Trophoblast cell (in vitro differentiated cells and primary cell): ENCODE data around the gene FSCN2.

ENCODE experiments used
- DNase-seq, 2 donors: peaks; one replicate each; pipeline ENCODE4 v3.0.0-alpha.2; 2016
- H2AFZ ChIP-seq: 2 replicates; pipeline ENCODE4 v1.6.1; 2013; ENCODE audit warnings: low read length, moderate library complexity, mild to moderate bottlenecking; ENCODE audit not compliant: insufficient read depth, poor library complexity
- H2AK5ac ChIP-seq: 2 replicates; pipeline ENCODE4 v1.6.1; 2013; ENCODE audit warnings: mild to moderate bottlenecking, low read length
- H2BK120ac ChIP-seq: 2 replicates; pipeline ENCODE4 v1.6.1; 2013; ENCODE audit warnings: low read length, mild to moderate bottlenecking, moderate library complexity; ENCODE audit not compliant: insufficient read depth, poor library complexity
- H2BK12ac ChIP-seq: 2 replicates; pipeline ENCODE4 v1.6.1; 2013; ENCODE audit warnings: mild to moderate bottlenecking, low read length, moderate library complexity
- H2BK5ac ChIP-seq: 2 replicates; pipeline ENCODE4 v1.6.1; 2013; ENCODE audit warnings: low read length, low read depth, moderate library complexity, mild to moderate bottlenecking; ENCODE audit not compliant: poor library complexity
- H3K14ac ChIP-seq: 2 replicates; pipeline ENCODE4 v1.6.1; 2013; ENCODE audit warnings: mild to moderate bottlenecking, low read length
- H3K18ac ChIP-seq: 2 replicates; pipeline ENCODE4 v1.6.1; 2013; ENCODE audit warnings: mild to moderate bottlenecking, low read length
- H3K23ac ChIP-seq: 2 replicates; pipeline ENCODE4 v1.6.1; 2013; ENCODE audit warnings: low read length
- H3K27ac ChIP-seq: 2 replicates; pipeline ENCODE4 v1.5.1; 2013; ENCODE audit warnings: low read depth, mild to moderate bottlenecking, inconsistent platforms, low read length, moderate library complexity
- H3K27me3 ChIP-seq: 2 replicates; pipeline ENCODE4 v1.6.1; 2013; ENCODE audit warnings: inconsistent platforms, mild to moderate bottlenecking, low read length, moderate library complexity; ENCODE audit not compliant: insufficient read depth
- H3K36me3 ChIP-seq, 2 experiments: 1 replicate in 1 of 2; 2 replicates in 1 of 2; pipeline ENCODE4 v1.6.1; 2013; ENCODE audit warnings: low read length in 2 of 2, mild to moderate bottlenecking in 2 of 2, moderate library complexity in 1 of 2; ENCODE audit not compliant: insufficient read depth in 2 of 2, control insufficient read depth in 1 of 2
- H3K4ac ChIP-seq: 2 replicates; pipeline ENCODE4 v1.6.1; 2013; ENCODE audit warnings: low read depth, mild to moderate bottlenecking, low read length, moderate library complexity
- H3K4me1 ChIP-seq, 2 experiments: 1 replicate in 1 of 2; 2 replicates in 1 of 2; pipeline ENCODE4 v1.6.1; 2013; ENCODE audit warnings: low read length in 2 of 2, mild to moderate bottlenecking in 2 of 2, moderate library complexity in 1 of 2; ENCODE audit not compliant: insufficient read depth in 2 of 2, control insufficient read depth in 1 of 2
- H3K4me2 ChIP-seq: 2 replicates; pipeline ENCODE4 v1.6.1; 2013; ENCODE audit warnings: inconsistent platforms, mild to moderate bottlenecking, low read length, moderate library complexity
- H3K4me3 ChIP-seq: 2 replicates; pipeline ENCODE4 v1.5.1; 2013; ENCODE audit warnings: mild to moderate bottlenecking, low read depth, low read length, inconsistent platforms
- H3K79me1 ChIP-seq: one replicate; pipeline ENCODE4 v1.6.1; 2013; ENCODE audit warnings: low read length
- H3K79me2 ChIP-seq: 2 replicates; pipeline ENCODE4 v1.6.1; 2013; ENCODE audit warnings: low read length, mild to moderate bottlenecking; ENCODE audit not compliant: control insufficient read depth, insufficient read depth, poor library complexity
- H3K9ac ChIP-seq: 2 replicates; pipeline ENCODE4 v1.6.1; 2013; ENCODE audit warnings: mild to moderate bottlenecking, low read length
- H3K9me3 ChIP-seq: 2 replicates; pipeline ENCODE4 v1.6.1; 2013; ENCODE audit warnings: low read depth, mild to moderate bottlenecking, control low read depth, inconsistent platforms, low read length; ENCODE audit not compliant: insufficient read depth
- H4K12ac ChIP-seq: 2 replicates; pipeline ENCODE4 v1.6.1; 2013; ENCODE audit warnings: low read depth, mild to moderate bottlenecking, low read length, moderate library complexity
- H4K8ac ChIP-seq: 2 replicates; pipeline ENCODE4 v1.6.1; 2013; ENCODE audit warnings: low read depth, mild to moderate bottlenecking, low read length, moderate library complexity
- H4K91ac ChIP-seq: one replicate; pipeline ENCODE4 v1.6.1; 2013; ENCODE audit warnings: low read depth, mild to moderate bottlenecking, low read length, moderate library complexity
- WGBS: extraction: QIAGEN DNeasy Blood & Tissue Kit; methylation state at CpG from one replicate; pipeline ENCODE4 v1.1.7; 2013; ENCODE audit warnings: missing lambda C conversion rate; ENCODE audit not compliant: insufficient read length, insufficient coverage; ENCODE audit errors: extremely low coverage; 5-methylcytosine and 5-hydroxymethylcytosine counted together

FSCN2 gene

DNA sequence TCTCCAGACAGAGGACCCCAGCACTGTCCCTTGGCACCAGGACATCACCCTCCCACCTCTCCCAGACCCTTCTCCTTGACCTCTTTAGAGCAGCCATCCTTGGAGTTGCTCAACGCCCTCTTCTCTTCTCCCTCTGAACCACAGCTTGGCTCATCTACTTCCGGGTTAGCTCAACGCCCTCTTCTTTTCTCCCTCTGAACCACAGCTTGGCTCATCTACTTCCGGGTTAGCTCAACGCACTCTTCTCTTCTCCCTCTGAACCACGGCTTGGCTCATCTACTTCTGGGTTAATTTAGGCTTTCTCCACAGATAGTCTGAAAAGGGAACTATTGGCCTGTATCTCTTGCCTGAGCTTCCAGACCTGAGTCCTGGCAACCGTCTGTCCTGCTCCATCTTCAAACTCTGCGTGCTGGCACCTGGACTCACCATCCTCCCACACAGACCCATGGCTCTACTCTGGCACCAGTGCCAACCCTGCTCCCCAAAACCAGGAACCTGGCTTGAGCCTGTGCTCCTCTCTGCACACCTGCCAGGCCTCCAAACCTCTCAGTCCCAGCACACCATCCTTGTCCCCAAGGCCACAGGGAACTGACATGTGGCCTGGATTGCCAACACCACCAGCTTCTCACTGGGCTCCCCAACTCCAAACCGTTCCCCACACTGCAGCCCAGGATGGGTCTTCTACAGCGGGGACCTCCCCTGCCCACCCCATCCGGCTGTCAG is 49.3 kb downstream of the FSCN2 start:
- H4K8ac ChIP-seq = peak overlapping the region; percentile 40
- H2BK120ac ChIP-seq = peak overlapping the region; percentile 34
- no peak overlapping the region for H4K12ac ChIP-seq
- peaks cover 12% of the 10 kb centered on the region for H3K79me1 ChIP-seq
- H3K9me3 ChIP-seq = peaks cover 3% of the 10 kb centered on the region
- no peak for DNase-seq
- peak overlapping the region; percentile 23 for H3K14ac ChIP-seq
- WGBS = no CpG with 5 or more reads among the region's 11 CpGs
- H3K79me2 ChIP-seq = peaks cover 5% of the 10 kb centered on the region
- no peak overlapping the region for H2AFZ ChIP-seq
- peak overlapping the region; percentile 8 for H3K4me2 ChIP-seq
- peak overlapping the region; percentile 55 for H2BK12ac ChIP-seq
- H3K27ac ChIP-seq = peak overlapping the region; percentile 50
- peaks cover 45 to 60% of the 10 kb centered on the region in 2 experiments for H3K36me3 ChIP-seq
- peak overlapping the region; percentile 25 for H2BK5ac ChIP-seq
- H3K9ac ChIP-seq = no peak overlapping the region
- no peak overlapping the region for H3K4me3 ChIP-seq
- peak overlapping the region; percentile 74 for H3K18ac ChIP-seq
- peak overlapping the region; percentile 15 for H3K4ac ChIP-seq
- H3K23ac ChIP-seq = no peak overlapping the region
- peak overlapping the region; percentile 76 for H2AK5ac ChIP-seq
- peaks cover 27 to 44% of the 10 kb centered on the region in 2 experiments for H3K4me1 ChIP-seq
- no peaks in the 10 kb centered on the region for H3K27me3 ChIP-seq
- peak overlapping the region; percentile 81 for H4K91ac ChIP-seq

DNA sequence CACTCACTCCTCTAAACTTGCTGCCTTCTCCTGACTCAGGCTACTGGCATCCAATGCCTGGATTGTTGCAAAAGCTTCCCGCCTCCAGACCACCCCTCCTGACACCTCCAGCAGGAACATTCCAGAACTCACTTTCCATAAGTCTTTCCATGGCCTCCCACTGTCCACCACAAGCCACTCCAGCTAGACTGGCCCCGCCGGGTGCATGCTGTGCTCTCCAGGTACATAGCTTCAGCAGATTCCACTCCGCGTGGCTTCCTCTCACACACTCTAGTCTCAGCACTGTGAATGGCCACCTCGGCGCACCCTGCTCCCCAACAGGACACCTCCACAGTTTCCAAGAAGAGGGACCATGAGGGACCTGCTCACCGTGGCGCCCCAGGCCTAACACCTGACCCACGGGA is 49.9 kb downstream of the FSCN2 start:
- H3K4me1 ChIP-seq = peaks cover 27 to 44% of the 10 kb centered on the region in 2 experiments

DNA sequence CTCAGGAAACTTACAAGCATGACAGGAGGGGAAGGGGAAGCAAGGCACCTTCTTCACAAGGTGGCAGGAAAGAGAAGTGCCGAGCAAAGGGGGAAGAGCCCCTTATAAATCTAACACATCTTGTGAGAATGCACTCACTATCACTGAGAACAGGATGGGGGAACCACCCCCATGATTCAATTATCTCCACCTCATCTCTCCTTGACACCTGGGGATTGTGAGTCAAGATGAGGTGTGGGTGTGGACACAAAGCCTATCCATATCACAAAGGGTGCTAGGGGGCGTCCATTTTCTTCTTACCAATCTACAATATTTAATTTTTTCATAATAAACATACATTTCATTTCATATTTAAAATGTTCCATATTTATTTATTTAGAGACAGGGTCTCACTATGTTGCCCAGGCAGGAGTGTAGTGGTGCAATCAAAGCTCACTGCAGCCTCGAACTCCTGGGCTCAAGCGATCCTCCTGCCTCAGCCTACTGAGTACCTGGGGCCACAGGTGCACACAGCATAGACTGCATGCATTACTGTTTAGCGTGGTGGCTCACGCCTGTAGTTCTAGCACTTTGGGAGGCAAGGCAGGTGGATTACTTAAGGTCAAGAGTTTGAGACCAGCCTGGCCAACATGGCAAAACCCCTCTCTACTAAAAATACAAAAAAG is 50.5 kb downstream of the FSCN2 start:
- Histone ChIP-seq H3K79me2 (peaks cover 5% of the 10 kb centered on the region), H3K14ac (no peak overlapping the region), H3K9ac (no peak overlapping the region), H3K9me3 (peaks cover 1% of the 10 kb centered on the region), H3K4me2 (no peak overlapping the region), H3K27me3 (no peaks in the 10 kb centered on the region), H4K12ac (no peak overlapping the region), H3K4me3 (no peak overlapping the region), H3K18ac (no peak overlapping the region), H2BK120ac (no peak overlapping the region), H4K8ac (no peak overlapping the region), H3K4ac (no peak overlapping the region), H3K4me1 (peaks cover 27 to 43% of the 10 kb centered on the region in 2 experiments), H2BK5ac (peak overlapping the region; percentile 42), H3K79me1 (peaks cover 12% of the 10 kb centered on the region), H2BK12ac (no peak overlapping the region), H3K36me3 (peaks cover 51 to 63% of the 10 kb centered on the region in 2 experiments), H3K23ac (no peak overlapping the region), H2AFZ (no peak overlapping the region), H2AK5ac (no peak overlapping the region), H3K27ac (peak overlapping the region; percentile 84), H4K91ac (peak overlapping the region; percentile 64)
- no CpG with 5 or more reads among the region's 6 CpGs for WGBS
- no peak for DNase-seq

More for the DNA sequence above, 49.9 kb downstream of the FSCN2 start:
- Histone ChIP-seq H4K12ac (no peak overlapping the region), H4K91ac (peak overlapping the region; percentile 64), H2BK120ac (no peak overlapping the region), H4K8ac (no peak overlapping the region), H3K9ac (no peak overlapping the region), H2AFZ (no peak overlapping the region), H3K27ac (peak overlapping the region; percentile 84), H3K14ac (no peak overlapping the region), H3K9me3 (peaks cover 1% of the 10 kb centered on the region), H3K4ac (peak overlapping the region; percentile 44), H3K18ac (peak overlapping the region; percentile 67), H3K4me3 (no peak overlapping the region), H3K36me3 (peaks cover 50 to 64% of the 10 kb centered on the region in 2 experiments), H2BK5ac (peak overlapping the region; percentile 42), H3K79me1 (peaks cover 12% of the 10 kb centered on the region), H3K4me2 (peak overlapping the region; percentile 8), H2BK12ac (no peak overlapping the region), H3K23ac (no peak overlapping the region), H3K79me2 (peaks cover 5% of the 10 kb centered on the region), H3K27me3 (no peaks in the 10 kb centered on the region), H2AK5ac (no peak overlapping the region)
- WGBS = no CpG with 5 or more reads among the region's 10 CpGs
- peak; percentile 66 to 73 for DNase-seq

DNA sequence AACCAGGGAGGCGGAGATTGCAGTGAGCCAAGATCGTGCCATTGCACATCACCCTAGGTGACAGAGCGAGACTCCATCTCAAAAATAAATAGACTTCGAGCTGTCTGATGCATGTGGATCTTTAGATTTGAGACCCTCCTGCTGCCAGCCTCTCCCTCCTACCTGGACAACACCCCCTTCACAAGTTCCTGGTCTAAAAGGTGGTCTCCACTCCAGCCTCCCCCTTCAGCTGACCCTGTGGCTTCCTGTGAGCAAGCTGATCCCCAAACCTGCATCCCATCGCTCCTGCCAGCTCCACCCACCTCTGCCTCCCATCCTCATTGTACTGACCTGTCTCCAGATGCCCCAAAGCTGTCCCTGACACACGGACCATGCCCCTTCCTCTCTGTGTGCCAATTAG is 51.1 kb downstream of the FSCN2 start:
- Histone ChIP-seq H2BK5ac (no peak overlapping the region), H4K8ac (no peak overlapping the region), H2AK5ac (no peak overlapping the region), H3K14ac (no peak overlapping the region), H3K27ac (no peak overlapping the region), H3K4me2 (no peak overlapping the region), H4K12ac (no peak overlapping the region), H2AFZ (no peak overlapping the region), H3K18ac (no peak overlapping the region), H3K79me2 (peaks cover 5% of the 10 kb centered on the region), H3K9me3 (peaks cover 1% of the 10 kb centered on the region), H3K4me3 (no peak overlapping the region), H4K91ac (no peak overlapping the region), H2BK120ac (no peak overlapping the region), H2BK12ac (no peak overlapping the region), H3K36me3 (peaks cover 49 to 63% of the 10 kb centered on the region in 2 experiments), H3K9ac (no peak overlapping the region), H3K79me1 (peaks cover 12% of the 10 kb centered on the region), H3K4ac (no peak overlapping the region), H3K4me1 (peaks cover 27 to 41% of the 10 kb centered on the region in 2 experiments), H3K27me3 (no peaks in the 10 kb centered on the region), H3K23ac (no peak overlapping the region)
- no peak for DNase-seq
- WGBS = no CpG with 5 or more reads among the region's 6 CpGs
